OCI-LY3 (cell line): Measurements from ENCODE around the gene SMYD3.

Experiments
- H2AFZ ChIP-seq: fragments of 200-600, 300-600 bp; shearing (Covaris generic); 2 replicates; pipeline ENCODE4 v1.6.0; 2014; ENCODE audit warnings: antibody characterized with exemption, low read depth, low read length
- H3K27ac ChIP-seq: fragments of 200-600, 300-600 bp; sonication (generic); 2 replicates; pipeline ENCODE4 v1.5.1; 2014; ENCODE audit warnings: mild to moderate bottlenecking, low read length, moderate library complexity, mixed read lengths
- H3K27me3 ChIP-seq: fragments of 200-600, 300-600 bp; sonication (generic); 2 replicates; pipeline ENCODE4 v1.6.1; 2014; ENCODE audit warnings: low read depth, low read length, mixed read lengths
- H3K36me3 ChIP-seq: fragments of 200-600, 300-600 bp; sonication (generic); replicated peaks from 2 replicates; pipeline ENCODE3; 2014; ENCODE audit warnings: low read depth, low read length, mixed read lengths
- H3K4me1 ChIP-seq: fragments of 300-600, 200-600 bp; sonication (generic); 2 replicates; pipeline ENCODE4 v1.6.1; 2014; ENCODE audit warnings: low read length, mixed read lengths
- H3K4me2 ChIP-seq: fragments of 200-600, 300-600 bp; sonication (generic); 2 replicates; pipeline ENCODE4 v1.6.1; 2014; ENCODE audit warnings: low read length, mixed read lengths
- H3K4me3 ChIP-seq: fragments of 300-600, 200-600 bp; sonication (generic); 2 replicates; pipeline ENCODE4 v1.5.1; 2014; ENCODE audit warnings: antibody characterized with exemption, mild to moderate bottlenecking, low read length, moderate library complexity
- H3K79me2 ChIP-seq: fragments of 300-600, 200-600 bp; shearing (Covaris generic); 2 replicates; pipeline ENCODE4 v1.6.1; 2014; ENCODE audit warnings: mild to moderate bottlenecking, low read length, mixed read lengths
- H3K9ac ChIP-seq: fragments of 300-600, 200-600 bp; shearing (Covaris generic); 2 replicates; pipeline ENCODE4 v1.6.0; 2014; ENCODE audit warnings: mild to moderate bottlenecking, low read length, moderate library complexity
- H3K9me3 ChIP-seq: fragments of 200-600, 300-600 bp; shearing (Covaris generic); 2 replicates; pipeline ENCODE4 v1.6.1; 2014; ENCODE audit warnings: low read length, mixed read lengths; ENCODE audit not compliant: insufficient read depth
- H4K20me1 ChIP-seq: fragments of 200-600, 300-600 bp; sonication (generic); 2 replicates; pipeline ENCODE4 v1.6.1; 2016; ENCODE audit warnings: low read length, mixed read lengths; ENCODE audit not compliant: insufficient read depth
- EZH2phosphoT487 ChIP-seq: fragments of 200-600 bp; shearing (Covaris generic); IDR thresholded peaks from 2 replicates; pipeline ENCODE4 v1.6.1; 2018; ENCODE audit warnings: antibody characterized with exemption, mixed run types, low read depth
- TF ChIP-seq, protein P1 (sequence below): fragments of 200-600, 300-600 bp; sonication (generic); IDR thresholded peaks from 2 replicates; pipeline ENCODE4 v1.5.1; 2014; ENCODE audit warnings: antibody characterized with exemption, low read length, low read depth

SMYD3 gene

DNA sequence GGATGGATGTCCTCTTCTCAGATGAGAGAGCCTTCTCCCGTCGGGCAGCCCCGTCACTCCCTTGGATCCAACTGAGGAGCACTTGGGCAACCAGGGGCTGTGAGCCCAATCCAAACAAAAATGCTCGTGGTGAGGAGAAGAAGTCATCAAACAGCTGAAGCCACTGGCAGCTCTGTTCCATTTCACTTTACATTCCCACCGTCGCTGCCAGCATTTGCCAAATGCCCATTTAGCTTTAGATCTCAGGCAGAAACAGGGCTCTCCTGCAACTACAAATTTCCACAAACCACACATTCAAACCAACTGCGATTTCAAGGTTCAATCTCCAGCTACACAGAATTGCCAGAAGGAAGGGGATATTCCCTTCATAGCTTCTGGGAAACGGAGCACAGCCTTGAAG, 634.6 kb downstream of the SMYD3 start:
- Histone ChIP-seq H3K27me3 (no peaks in the 10 kb centered on the region), H3K4me2 (no peak overlapping the region), H3K4me1 (no peaks in the 10 kb centered on the region), H3K36me3 (no peaks in the 10 kb centered on the region), H3K9me3 (no peaks in the 10 kb centered on the region), H3K4me3 (no peak overlapping the region), H3K9ac (no peak overlapping the region), H2AFZ (no peak overlapping the region), H4K20me1 (no peaks in the 10 kb centered on the region), H3K27ac (no peak overlapping the region), H3K79me2 (no peaks in the 10 kb centered on the region)
- TF ChIP-seq, protein P1, sequence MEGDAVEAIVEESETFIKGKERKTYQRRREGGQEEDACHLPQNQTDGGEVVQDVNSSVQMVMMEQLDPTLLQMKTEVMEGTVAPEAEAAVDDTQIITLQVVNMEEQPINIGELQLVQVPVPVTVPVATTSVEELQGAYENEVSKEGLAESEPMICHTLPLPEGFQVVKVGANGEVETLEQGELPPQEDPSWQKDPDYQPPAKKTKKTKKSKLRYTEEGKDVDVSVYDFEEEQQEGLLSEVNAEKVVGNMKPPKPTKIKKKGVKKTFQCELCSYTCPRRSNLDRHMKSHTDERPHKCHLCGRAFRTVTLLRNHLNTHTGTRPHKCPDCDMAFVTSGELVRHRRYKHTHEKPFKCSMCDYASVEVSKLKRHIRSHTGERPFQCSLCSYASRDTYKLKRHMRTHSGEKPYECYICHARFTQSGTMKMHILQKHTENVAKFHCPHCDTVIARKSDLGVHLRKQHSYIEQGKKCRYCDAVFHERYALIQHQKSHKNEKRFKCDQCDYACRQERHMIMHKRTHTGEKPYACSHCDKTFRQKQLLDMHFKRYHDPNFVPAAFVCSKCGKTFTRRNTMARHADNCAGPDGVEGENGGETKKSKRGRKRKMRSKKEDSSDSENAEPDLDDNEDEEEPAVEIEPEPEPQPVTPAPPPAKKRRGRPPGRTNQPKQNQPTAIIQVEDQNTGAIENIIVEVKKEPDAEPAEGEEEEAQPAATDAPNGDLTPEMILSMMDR: no peak
- no peak for TF ChIP-seq EZH2phosphoT487

DNA sequence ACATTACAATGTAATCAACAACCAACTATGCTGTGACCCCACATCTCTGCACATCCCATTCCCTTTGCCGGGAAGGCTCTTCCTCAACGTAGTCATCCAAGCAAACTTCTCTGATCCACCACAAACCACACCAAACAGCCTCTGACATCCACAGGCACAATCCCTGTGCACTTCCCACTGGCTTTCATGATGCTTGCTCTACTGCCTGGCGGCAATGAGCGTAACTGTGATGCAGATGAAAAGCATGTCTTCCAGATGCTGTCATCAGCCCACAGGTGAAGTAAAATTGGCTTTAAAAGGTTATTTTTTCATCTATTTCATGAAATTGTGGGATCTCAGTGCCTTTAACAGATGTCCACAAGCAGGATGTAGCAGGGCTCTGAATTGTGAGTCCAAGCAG, 635.2 kb downstream of the SMYD3 start:
- Histone ChIP-seq H3K9ac (no peak overlapping the region), H2AFZ (no peak overlapping the region), H3K27ac (no peak overlapping the region), H3K4me1 (no peaks in the 10 kb centered on the region), H4K20me1 (no peaks in the 10 kb centered on the region), H3K36me3 (no peaks in the 10 kb centered on the region), H3K27me3 (no peaks in the 10 kb centered on the region), H3K79me2 (no peaks in the 10 kb centered on the region), H3K4me3 (no peak overlapping the region), H3K4me2 (no peak overlapping the region), H3K9me3 (no peaks in the 10 kb centered on the region)
- no peak for TF ChIP-seq EZH2phosphoT487
- TF ChIP-seq, protein P1: no peak

DNA sequence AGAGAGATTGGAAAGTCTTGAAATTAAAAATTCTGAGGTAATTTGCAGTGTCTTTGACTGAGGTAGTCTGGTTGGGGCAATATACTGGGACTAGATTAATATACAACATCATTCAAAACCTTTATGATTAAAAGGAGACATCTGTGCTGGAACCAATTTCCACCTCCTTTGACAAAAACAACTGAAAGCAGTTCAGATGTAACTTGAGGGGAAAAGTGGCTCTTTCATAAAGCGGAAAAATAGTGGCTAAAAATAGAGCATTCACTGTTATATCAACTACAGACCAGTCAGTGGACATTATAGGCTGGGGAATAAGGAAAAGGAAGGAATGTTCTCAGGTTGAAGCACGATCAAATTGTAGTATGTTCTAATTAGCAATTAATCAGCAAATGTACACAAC, 635.9 kb downstream of the SMYD3 start:
- H3K4me1 ChIP-seq: no peaks in the 10 kb centered on the region
- H2AFZ ChIP-seq: no peak overlapping the region
- H3K9ac ChIP-seq: no peak overlapping the region
- no peaks in the 10 kb centered on the region for H3K9me3 ChIP-seq
- no peaks in the 10 kb centered on the region for H3K79me2 ChIP-seq
- no peaks in the 10 kb centered on the region for H4K20me1 ChIP-seq
- no peaks in the 10 kb centered on the region for H3K27me3 ChIP-seq
- TF ChIP-seq, protein P1: no peak
- no peak for TF ChIP-seq EZH2phosphoT487
- no peak overlapping the region for H3K4me2 ChIP-seq
- no peak overlapping the region for H3K27ac ChIP-seq
- H3K4me3 ChIP-seq: no peak overlapping the region
- no peaks in the 10 kb centered on the region for H3K36me3 ChIP-seq

DNA sequence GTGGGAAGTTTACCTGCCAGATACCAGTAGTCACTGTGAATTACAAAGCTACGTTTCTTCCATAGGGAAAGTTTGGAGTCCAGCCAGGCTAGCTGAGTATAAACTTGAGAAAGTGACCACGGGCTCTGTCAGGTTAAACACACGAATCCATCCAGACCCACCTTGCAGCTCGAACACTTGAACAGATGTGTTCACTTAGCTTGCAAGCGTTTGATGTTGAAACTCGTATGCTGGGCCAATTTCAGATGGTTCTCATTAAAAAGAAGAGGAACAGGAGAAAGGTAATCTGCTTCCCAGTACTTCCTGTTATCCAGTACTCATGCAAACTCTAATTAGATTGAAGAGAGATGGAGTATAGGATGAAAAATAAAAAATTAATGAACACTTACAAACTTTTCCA, 636.4 kb downstream of the SMYD3 start:
- no peak overlapping the region for H3K4me3 ChIP-seq
- no peak overlapping the region for H3K27ac ChIP-seq
- H3K4me2 ChIP-seq: no peak overlapping the region
- no peaks in the 10 kb centered on the region for H3K27me3 ChIP-seq
- no peak overlapping the region for H2AFZ ChIP-seq
- H4K20me1 ChIP-seq: no peaks in the 10 kb centered on the region
- no peaks in the 10 kb centered on the region for H3K79me2 ChIP-seq
- H3K36me3 ChIP-seq: no peaks in the 10 kb centered on the region
- H3K9me3 ChIP-seq: no peaks in the 10 kb centered on the region
- TF ChIP-seq EZH2phosphoT487: no peak
- TF ChIP-seq, protein P1: no peak
- H3K9ac ChIP-seq: no peak overlapping the region
- H3K4me1 ChIP-seq: no peaks in the 10 kb centered on the region
